Measurements from ENCODE around the gene CAP1.
A peak's percentile ranks its signal among the peaks of the same experiment; 100 is the strongest.

DNA sequence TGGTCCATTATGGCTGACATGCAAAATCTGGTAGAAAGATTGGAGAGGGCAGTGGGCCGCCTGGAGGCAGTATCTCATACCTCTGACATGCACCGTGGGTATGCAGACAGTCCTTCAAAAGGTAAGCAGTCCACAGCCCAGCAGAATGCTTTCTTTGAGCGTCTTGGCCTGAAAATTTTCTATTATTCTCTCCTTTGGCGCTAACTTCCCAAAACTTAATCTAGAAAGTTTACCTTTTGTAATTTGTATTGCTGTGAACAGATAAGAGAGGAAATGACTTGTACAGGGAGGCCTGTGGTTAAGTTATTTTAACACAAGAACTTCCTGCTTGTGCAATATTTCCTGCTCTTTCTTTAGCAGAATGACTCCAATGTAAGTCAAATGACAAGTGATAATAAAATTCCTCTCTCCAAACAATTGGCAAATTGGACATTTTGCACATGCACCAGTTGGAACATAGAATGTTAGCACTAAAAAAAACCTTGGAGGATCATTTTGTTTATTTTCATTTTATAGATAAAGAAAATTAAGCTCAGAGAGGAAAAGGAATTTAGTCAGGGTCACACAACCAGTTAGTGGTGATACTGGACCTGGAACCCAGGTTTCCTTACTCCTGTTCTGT, 18.9 kb downstream of the CAP1 start:
- TF ChIP-seq, protein P1, sequence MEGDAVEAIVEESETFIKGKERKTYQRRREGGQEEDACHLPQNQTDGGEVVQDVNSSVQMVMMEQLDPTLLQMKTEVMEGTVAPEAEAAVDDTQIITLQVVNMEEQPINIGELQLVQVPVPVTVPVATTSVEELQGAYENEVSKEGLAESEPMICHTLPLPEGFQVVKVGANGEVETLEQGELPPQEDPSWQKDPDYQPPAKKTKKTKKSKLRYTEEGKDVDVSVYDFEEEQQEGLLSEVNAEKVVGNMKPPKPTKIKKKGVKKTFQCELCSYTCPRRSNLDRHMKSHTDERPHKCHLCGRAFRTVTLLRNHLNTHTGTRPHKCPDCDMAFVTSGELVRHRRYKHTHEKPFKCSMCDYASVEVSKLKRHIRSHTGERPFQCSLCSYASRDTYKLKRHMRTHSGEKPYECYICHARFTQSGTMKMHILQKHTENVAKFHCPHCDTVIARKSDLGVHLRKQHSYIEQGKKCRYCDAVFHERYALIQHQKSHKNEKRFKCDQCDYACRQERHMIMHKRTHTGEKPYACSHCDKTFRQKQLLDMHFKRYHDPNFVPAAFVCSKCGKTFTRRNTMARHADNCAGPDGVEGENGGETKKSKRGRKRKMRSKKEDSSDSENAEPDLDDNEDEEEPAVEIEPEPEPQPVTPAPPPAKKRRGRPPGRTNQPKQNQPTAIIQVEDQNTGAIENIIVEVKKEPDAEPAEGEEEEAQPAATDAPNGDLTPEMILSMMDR (IDR thresholded peaks at IDR 0.05 in 8 of 11, conservative IDR thresholded peaks at IDR 0.05 in 3 of 11), result peak in 1 of 11 experiments; percentile 15
- peak in 2 of 3 donors; percentile 36 to 39 for TF ChIP-seq POLR2AphosphoS5 (IDR thresholded peaks at IDR 0.05)
- no peak for TF ChIP-seq POLR2A (IDR thresholded peaks at IDR 0.05)
